Fibroblast of pulmonary artery (primary cell): Measurements from ENCODE around the gene PLXNA4.

Experiments used
- DNase-seq: peaks from one replicate; pipeline ENCODE4 v3.0.0-alpha.2; 2010; ENCODE audit warnings: low read depth
- H3K4me3 ChIP-seq: replicated peaks from 2 replicates; pipeline ENCODE4 v1.5.1; 2011; ENCODE audit warnings: low read depth, mild to moderate bottlenecking, control low read depth, low read length, moderate library complexity
- TF ChIP-seq, protein P1 (sequence below): IDR thresholded peaks from 2 replicates; pipeline ENCODE4 v1.5.1; 2011; ENCODE audit warnings: mild to moderate bottlenecking, control low read depth, low read length, inconsistent platforms; ENCODE audit errors: missing control alignments

PLXNA4 gene

DNA sequence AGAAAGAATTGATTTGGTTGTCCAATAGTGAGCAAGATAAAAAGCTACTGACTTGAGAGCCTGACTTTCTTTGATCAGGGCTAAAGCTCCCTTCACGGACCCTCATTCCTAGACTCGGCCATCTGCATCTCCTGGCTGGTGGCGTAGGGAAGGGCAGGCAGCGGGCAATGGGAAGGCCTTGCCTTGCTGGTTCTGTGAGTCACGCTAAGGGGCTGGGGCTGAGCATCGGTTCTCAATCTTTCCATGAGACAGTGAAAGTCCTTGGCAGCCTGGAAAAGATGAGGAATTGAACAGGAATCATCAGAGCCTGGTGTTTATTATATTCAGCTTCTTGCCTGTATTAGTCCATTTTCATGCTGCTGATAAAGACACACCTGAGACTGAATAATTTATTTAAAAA lies 475.3 kb downstream of the PLXNA4 start:
- H3K4me3 ChIP-seq: no peak overlapping the region
- TF ChIP-seq, protein P1, sequence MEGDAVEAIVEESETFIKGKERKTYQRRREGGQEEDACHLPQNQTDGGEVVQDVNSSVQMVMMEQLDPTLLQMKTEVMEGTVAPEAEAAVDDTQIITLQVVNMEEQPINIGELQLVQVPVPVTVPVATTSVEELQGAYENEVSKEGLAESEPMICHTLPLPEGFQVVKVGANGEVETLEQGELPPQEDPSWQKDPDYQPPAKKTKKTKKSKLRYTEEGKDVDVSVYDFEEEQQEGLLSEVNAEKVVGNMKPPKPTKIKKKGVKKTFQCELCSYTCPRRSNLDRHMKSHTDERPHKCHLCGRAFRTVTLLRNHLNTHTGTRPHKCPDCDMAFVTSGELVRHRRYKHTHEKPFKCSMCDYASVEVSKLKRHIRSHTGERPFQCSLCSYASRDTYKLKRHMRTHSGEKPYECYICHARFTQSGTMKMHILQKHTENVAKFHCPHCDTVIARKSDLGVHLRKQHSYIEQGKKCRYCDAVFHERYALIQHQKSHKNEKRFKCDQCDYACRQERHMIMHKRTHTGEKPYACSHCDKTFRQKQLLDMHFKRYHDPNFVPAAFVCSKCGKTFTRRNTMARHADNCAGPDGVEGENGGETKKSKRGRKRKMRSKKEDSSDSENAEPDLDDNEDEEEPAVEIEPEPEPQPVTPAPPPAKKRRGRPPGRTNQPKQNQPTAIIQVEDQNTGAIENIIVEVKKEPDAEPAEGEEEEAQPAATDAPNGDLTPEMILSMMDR: no peak
- no peak for DNase-seq

DNA sequence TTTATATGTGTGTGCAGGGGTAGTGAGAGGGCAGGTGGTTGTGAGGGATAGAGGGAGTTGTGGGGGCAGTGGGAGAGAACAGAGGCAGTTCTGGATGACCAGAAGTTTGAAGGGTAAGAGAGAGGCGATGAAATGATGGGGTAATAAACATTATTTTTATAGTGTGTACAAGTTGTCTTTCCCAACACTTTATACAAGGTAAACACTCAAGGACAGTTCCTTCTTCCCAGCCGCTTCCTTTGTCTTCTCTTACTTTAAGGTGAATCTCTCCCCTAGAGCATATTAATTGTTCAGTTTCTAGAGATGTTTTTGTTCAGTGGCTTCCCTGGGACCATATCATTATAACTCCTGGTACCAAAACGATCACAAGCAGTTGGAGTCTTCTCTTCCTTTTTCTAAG lies 475.8 kb downstream of the PLXNA4 start:
- H3K4me3 ChIP-seq: no peak overlapping the region
- no peak for DNase-seq
- TF ChIP-seq, protein P1: no peak

DNA sequence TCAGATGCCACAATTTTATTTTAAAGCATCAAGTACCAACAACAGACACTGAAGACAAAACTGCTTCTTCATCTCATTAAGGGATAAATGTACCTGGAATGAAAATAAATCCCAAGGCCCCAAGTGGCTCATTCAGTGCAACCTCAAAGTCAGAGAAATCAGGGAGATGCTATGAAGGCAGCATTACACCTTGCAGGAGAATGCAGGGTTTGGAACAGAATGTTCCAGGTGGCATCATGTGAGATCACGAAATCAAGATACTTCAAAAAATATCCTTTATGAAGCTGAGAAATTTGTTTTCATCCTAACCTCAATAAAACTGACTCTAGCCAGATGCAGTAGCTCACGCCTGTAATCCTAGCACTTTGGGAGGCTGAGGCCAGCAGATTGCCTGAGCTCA lies 477.1 kb downstream of the PLXNA4 start:
- TF ChIP-seq, protein P1: no peak
- DNase-seq: no peak
- no peak overlapping the region for H3K4me3 ChIP-seq

DNA sequence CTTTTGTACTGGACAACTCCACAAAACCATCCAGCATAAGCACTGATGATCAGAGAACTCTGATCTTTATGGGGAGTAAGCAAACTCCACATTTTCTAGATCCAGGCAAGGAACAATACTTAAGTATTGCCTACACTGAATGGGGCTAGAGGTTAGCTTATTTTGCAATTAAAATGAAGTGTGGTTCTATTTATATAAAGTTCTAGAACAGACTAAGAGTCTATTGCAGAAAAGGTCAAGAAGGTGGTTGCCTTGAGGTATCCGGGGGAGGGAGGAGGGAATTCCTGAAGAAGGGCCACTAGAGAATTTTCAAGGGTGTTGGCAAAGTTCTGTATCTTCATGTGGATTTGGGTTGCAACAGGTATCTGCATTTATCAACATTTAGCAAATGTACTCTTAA lies 477.9 kb downstream of the PLXNA4 start:
- H3K4me3 ChIP-seq: no peak overlapping the region
- TF ChIP-seq, protein P1: no peak

DNA sequence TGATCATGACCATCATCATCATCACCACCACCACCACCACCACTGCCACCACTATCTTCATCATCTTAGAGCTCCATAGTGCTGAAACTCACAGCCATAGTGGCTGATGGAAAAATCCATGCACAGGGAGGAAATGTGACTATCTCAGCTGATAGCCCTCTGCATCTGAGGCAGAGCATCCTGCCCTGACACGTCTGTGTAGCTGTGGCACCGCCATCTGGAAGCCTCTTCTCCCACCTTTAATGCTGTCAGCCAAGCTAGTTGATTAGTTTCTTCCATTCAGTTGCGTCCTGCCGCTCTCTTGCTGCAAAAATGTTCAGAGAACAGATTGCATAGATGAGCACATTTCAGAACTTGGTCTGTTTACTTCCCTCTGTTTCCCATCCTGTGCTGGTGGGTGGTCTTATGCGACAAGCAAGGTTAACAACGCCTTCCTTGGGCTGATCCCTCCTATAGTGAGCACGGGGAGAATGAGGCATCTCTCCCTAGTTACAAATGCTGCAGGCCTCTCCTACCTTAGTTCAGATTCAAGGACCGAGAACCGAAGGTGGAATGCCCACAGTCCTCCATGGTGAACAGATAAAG lies 478.6 kb downstream of the PLXNA4 start:
- TF ChIP-seq, protein P1: no peak
- DNase-seq: no peak
- no peak overlapping the region for H3K4me3 ChIP-seq

More for the DNA sequence above, 477.9 kb downstream of the PLXNA4 start:
- DNase-seq: no peak

DNA sequence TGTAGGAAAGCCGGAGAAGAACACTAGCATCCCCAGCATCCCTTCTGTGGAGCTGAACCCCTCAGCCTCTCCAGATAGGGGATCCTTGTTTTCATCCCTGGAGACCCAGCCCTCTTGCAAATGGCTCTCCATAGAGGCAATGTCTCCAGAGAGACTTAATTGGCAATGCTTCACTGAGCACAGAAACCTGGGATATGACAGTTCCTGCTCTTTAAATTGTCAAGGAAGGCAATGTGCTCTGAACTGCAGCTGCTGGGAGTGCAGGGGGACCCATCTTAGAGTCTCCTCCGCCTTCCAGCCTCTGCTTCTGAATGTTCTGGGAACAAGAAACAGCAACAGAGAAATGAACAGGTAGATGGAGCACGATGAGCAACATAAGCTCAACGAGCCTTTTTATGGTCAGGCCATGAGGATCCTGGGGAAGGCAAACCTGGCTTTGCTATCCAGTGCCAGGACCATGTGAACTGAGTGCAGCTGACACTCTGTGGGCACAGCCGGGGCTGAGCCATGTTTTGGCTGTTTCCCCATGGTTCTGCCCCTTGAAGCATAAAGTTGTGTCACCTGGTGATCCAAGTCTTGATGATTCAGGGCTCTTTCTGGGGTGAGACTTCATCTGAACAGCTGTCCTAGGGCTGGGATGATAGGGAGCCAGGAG lies 481.0 kb downstream of the PLXNA4 start:
- no peak overlapping the region for H3K4me3 ChIP-seq
- no peak for DNase-seq
- TF ChIP-seq, protein P1: no peak

DNA sequence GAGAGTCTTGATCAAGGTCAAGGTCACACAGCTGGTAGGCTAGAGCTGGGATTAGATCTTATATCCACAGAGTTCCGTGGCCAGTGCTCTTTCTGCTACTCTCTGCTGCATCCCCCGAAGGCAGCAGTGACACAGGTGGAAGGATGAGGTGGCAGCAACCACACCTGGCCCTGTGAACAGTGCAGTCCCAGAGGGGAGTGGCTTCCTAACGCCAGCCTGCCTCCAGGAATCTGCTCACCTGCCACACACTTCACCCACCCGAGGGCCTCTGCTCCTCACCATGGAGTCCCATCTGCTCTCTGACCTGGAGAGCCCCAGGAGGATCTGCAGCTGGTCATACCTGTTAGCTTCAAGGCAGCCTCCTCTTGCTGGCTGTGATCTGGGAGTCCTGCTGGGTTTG lies 484.2 kb downstream of the PLXNA4 start:
- DNase-seq: no peak
- TF ChIP-seq, protein P1: no peak
- no peak overlapping the region for H3K4me3 ChIP-seq
